COLO829 (cell line): ENCODE data around the gene TESMIN.

Experiments
- DNase-seq: peaks from one replicate; pipeline ENCODE4 v3.0.0; 2012; ENCODE audit warnings: low spot score

TESMIN gene

GRCh38 chr11:68751331-68751856 lies at the start of gene TESMIN:
TSS of gene TESMIN (minus strand) at chr11:68751520. CDS start at chr11:68750660, 860 bp downstream.
- peak; percentile 94 for DNase-seq

- DNase-seq: no peak
Measured at GRCh38 chr11:68798221-68798813, 47.0 kb upstream of the TESMIN start.

GRCh38 chr11:68796801-68797200 lies 45.5 kb upstream of the TESMIN start:
- no peak for DNase-seq

GRCh38 chr11:68792400-68792966 lies 41.2 kb upstream of the TESMIN start:
- no peak for DNase-seq

- DNase-seq: no peak
Measured at GRCh38 chr11:68784653-68785052, 33.3 kb upstream of the TESMIN start.

- no peak for DNase-seq
Measured at GRCh38 chr11:68783216-68783821, 32.0 kb upstream of the TESMIN start.

- DNase-seq: no peak
Measured at GRCh38 chr11:68782711-68783110, 31.4 kb upstream of the TESMIN start.

- peak; percentile 4 for DNase-seq
Measured at GRCh38 chr11:68780829-68781228, 29.5 kb upstream of the TESMIN start.

GRCh38 chr11:68778205-68778604 lies 26.9 kb upstream of the TESMIN start:
- no peak for DNase-seq

GRCh38 chr11:68776442-68777235 lies 25.3 kb upstream of the TESMIN start:
- DNase-seq: no peak

- no peak for DNase-seq
Measured at GRCh38 chr11:68775951-68776388, 24.6 kb upstream of the TESMIN start.

- no peak for DNase-seq
Measured at GRCh38 chr11:68774194-68774585, 22.9 kb upstream of the TESMIN start.

GRCh38 chr11:68773521-68774193 lies 22.3 kb upstream of the TESMIN start:
- DNase-seq: no peak

- no peak for DNase-seq
Measured at GRCh38 chr11:68772936-68773335, 21.6 kb upstream of the TESMIN start.

GRCh38 chr11:68770781-68771180 lies 19.5 kb upstream of the TESMIN start:
- no peak for DNase-seq

GRCh38 chr11:68767672-68768071 lies 16.4 kb upstream of the TESMIN start:
- DNase-seq: no peak

- no peak for DNase-seq
Measured at GRCh38 chr11:68766786-68767185, 15.5 kb upstream of the TESMIN start.

GRCh38 chr11:68764746-68765145 lies 13.4 kb upstream of the TESMIN start:
- DNase-seq: no peak

- no peak for DNase-seq
Measured at GRCh38 chr11:68763926-68764657, 12.8 kb upstream of the TESMIN start.

GRCh38 chr11:68763181-68763721 lies 11.9 kb upstream of the TESMIN start:
- no peak for DNase-seq

- no peak for DNase-seq
Measured at GRCh38 chr11:68762481-68762880, 11.2 kb upstream of the TESMIN start.
